Lower lobe of right lung (tissue), 2 donors: Measurements from ENCODE around the gene MAN2A1. TPM values are rescaled to one million over a fixed set of nuclear protein-coding genes. Genes with fewer than 3 reads are reported as not detected.

Experiments
- ATAC-seq, 2 donors: fragments of 200-7000 bp; cut with Tn5 transposase; one replicate each; pipeline ENCODE4 v1.9.1; 2020 to 2022; ENCODE audit warnings: mild to moderate bottlenecking in 2 of 2, moderate library complexity in 2 of 2
- DNase-seq: peaks from one replicate; pipeline ENCODE4 v3.0.0-alpha.2; 2020
- H3K27ac ChIP-seq: fragments of 200-600 bp; one replicate; pipeline ENCODE4 v1.8.0; 2022
- H3K27me3 ChIP-seq: fragments of 200-600 bp; one replicate; pipeline ENCODE4 v1.8.0; 2022; ENCODE audit warnings: low read depth
- H3K36me3 ChIP-seq: fragments of 200-600 bp; one replicate; pipeline ENCODE4 v1.8.0; 2022; ENCODE audit warnings: mild to moderate bottlenecking
- H3K4me1 ChIP-seq: fragments of 200-600 bp; one replicate; pipeline ENCODE4 v1.8.0; 2022
- H3K4me3 ChIP-seq: fragments of 200-600 bp; one replicate; pipeline ENCODE4 v1.8.0; 2022; ENCODE audit warnings: mild to moderate bottlenecking
- H3K9me3 ChIP-seq: fragments of 200-600 bp; one replicate; pipeline ENCODE4 v1.8.0; 2022
- intact Hi-C: fragments of 100-400 bp; cut with DNase I; formaldehyde crosslinking; loops from one replicate; pipeline ENCODE4 v1.11.0; 2022
- total RNA-seq: library from RNA; stranded (reverse); fragmentation: NEBNext Ultra II Directional; extraction: Animal tissue kit (Norgen Biotek cat#: 25700); gene quantifications from one replicate; pipeline ENCODE4 v1.2.1, GENCODE V29; 2021
- TF ChIP-seq, protein P1 (sequence below): fragments of 200-600 bp; IDR thresholded peaks from one replicate; pipeline ENCODE4 v1.8.0; 2022; ENCODE audit warnings: antibody characterized with exemption, mild to moderate bottlenecking
- donor health status: DM: no; HTN: yes; CAD: no; lungs with severe emphysema.

Gene MAN2A1
- total RNA-seq, 1 donor from 2014 or later: 42.9 TPM

DNA sequence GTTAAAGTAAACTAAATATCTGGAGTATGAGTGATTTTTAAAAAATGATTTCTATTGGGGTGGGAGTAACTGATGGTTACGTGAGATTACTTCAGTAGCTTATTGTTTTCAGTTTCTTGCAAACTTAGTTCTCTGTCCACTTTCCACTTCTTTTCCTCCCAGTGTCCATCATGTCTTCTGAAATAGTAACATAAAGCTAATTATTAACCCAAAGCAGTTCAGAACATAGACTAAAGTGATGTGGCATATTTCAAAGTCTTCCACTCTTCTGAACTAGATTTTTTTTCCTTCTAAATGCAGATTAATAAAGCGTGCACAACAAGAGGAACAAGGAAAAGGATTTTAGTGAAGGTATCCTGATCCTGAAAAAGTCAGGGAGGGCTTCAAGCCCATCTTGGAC lies 114.1 kb downstream of the MAN2A1 start:
- Histone ChIP-seq H3K4me3 (no peak overlapping the region), H3K27me3 (no peaks in the 10 kb centered on the region), H3K27ac (no peak overlapping the region), H3K4me1 (no peaks in the 10 kb centered on the region), H3K36me3 (no peaks in the 10 kb centered on the region), H3K9me3 (no peaks in the 10 kb centered on the region)
- DNase-seq: no peak
- TF ChIP-seq, protein P1, sequence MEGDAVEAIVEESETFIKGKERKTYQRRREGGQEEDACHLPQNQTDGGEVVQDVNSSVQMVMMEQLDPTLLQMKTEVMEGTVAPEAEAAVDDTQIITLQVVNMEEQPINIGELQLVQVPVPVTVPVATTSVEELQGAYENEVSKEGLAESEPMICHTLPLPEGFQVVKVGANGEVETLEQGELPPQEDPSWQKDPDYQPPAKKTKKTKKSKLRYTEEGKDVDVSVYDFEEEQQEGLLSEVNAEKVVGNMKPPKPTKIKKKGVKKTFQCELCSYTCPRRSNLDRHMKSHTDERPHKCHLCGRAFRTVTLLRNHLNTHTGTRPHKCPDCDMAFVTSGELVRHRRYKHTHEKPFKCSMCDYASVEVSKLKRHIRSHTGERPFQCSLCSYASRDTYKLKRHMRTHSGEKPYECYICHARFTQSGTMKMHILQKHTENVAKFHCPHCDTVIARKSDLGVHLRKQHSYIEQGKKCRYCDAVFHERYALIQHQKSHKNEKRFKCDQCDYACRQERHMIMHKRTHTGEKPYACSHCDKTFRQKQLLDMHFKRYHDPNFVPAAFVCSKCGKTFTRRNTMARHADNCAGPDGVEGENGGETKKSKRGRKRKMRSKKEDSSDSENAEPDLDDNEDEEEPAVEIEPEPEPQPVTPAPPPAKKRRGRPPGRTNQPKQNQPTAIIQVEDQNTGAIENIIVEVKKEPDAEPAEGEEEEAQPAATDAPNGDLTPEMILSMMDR: no peak
- ATAC-seq: no peak
- intact Hi-C loops: no loop called here

DNA sequence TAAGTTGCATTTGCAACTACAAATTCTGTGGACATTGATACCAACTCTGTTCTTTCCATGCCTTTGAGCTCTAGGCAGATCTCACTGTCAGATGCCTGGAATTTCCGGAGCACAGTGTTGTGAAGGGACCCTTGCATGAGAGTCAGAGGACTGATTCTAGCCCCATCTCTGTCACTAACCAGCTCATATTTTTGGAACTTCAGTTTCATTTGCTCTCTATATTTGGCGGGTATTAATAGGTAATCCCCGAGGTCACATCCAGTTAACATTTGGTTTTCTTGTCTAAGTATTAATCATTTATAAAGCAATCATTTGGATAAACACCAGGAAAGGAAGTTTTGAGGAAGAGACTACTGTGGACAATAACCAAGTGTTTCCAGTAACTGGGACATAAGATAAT lies 115.7 kb downstream of the MAN2A1 start:
- ATAC-seq (no peak), DNase-seq (no peak)
- H3K4me1 ChIP-seq: no peaks in the 10 kb centered on the region
- H3K9me3 ChIP-seq: no peaks in the 10 kb centered on the region
- H3K27ac ChIP-seq: no peak overlapping the region
- H3K27me3 ChIP-seq: no peaks in the 10 kb centered on the region
- H3K36me3 ChIP-seq: no peaks in the 10 kb centered on the region
- H3K4me3 ChIP-seq: no peak overlapping the region
- intact Hi-C loops: no loop called here
- TF ChIP-seq, protein P1: no peak

DNA sequence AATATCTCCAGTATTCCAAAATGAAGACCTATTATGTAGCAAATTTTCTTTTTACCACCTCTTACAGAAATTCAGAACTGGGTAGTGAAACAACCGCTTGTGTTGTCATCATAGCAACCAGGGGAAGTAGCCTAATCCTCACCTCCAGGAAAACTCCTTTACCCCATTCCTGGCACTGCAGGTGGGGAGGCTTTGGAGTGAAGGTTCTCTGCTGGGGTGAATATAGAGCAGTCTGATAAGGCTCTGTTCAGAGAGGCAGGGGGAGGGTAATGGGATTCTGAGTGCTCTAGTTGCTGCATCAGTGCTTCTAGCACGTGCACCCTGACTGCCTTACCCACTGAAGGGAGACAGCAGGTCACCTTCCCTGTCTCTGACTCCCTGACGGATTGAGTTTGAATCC lies 116.2 kb downstream of the MAN2A1 start:
- Histone ChIP-seq H3K9me3 (no peaks in the 10 kb centered on the region), H3K4me1 (no peaks in the 10 kb centered on the region), H3K36me3 (no peaks in the 10 kb centered on the region), H3K4me3 (no peak overlapping the region), H3K27ac (no peak overlapping the region), H3K27me3 (no peaks in the 10 kb centered on the region)
- intact Hi-C loops: no loop called here
- TF ChIP-seq, protein P1: no peak
- DNase-seq: no peak
- ATAC-seq: no peak

DNA sequence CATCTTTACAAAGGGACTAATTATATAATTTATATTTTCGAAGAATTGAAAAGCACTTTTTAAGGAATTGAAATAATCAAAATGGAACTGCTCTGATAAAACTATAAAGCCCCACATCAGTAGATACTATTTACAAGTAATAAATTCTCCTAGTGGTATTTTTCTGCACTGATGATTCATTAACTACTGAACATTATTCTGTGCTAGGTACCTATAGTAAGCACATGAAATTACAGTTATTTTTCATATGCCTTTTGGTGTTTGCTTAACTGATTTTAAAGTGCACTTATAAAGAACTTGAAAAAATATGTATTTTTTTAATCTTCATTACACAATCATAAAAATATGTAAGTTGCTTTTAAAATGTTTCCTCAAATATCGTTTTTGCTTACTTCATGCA lies 123.0 kb downstream of the MAN2A1 start:
- no peak for ATAC-seq
- no peak for DNase-seq
- Histone ChIP-seq H3K4me3 (no peak overlapping the region), H3K36me3 (peaks cover 14% of the 10 kb centered on the region), H3K9me3 (no peaks in the 10 kb centered on the region), H3K4me1 (no peaks in the 10 kb centered on the region), H3K27me3 (no peaks in the 10 kb centered on the region), H3K27ac (no peak overlapping the region)
- intact Hi-C loops: no loop called here
- TF ChIP-seq, protein P1: no peak

DNA sequence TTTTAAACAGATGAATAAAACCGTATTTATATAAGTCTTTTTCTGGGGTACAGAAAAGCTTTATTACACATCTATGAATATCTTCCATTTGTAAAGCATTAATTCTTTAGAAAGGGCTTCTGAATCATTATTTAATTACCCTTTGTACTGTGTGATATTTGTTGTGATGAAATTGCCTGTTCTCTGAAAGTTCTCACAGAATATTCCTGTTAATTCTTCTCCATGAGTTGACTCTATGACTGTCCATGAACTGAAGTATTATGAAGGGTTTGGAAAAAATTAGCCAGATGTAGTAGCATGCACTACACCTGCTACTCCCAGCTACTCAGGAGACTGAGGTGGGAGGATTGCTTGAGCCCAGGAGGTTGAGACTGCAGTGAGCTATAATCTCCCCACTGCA lies 127.0 kb downstream of the MAN2A1 start:
- intact Hi-C loops: no loop called here
- TF ChIP-seq, protein P1: no peak
- Histone ChIP-seq H3K36me3 (peaks cover 32% of the 10 kb centered on the region), H3K9me3 (no peaks in the 10 kb centered on the region), H3K4me1 (no peaks in the 10 kb centered on the region), H3K27ac (no peak overlapping the region), H3K27me3 (no peaks in the 10 kb centered on the region), H3K4me3 (no peak overlapping the region)
- no peak for ATAC-seq
- DNase-seq: no peak

DNA sequence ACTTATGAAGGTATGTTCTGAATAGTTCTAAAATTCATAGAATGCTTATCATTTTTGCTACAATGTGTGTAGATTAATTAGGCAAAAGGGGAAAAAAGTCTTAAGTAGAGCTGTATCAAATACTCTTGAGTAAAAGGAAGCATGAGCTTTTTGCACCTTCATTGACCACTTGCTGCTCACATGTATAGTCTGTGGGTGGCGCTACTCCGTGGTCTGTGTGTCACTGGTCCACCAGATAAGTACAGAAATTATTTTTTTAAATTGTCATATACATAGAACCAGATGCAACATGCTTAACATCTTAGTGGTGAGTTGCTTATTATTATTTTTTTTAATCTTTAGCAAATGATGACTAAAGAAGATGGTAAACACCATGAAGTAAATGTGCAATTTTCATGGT lies 130.2 kb downstream of the MAN2A1 start:
- Histone ChIP-seq H3K27me3 (no peaks in the 10 kb centered on the region), H3K4me1 (no peaks in the 10 kb centered on the region), H3K4me3 (no peak overlapping the region), H3K27ac (no peak overlapping the region), H3K9me3 (no peaks in the 10 kb centered on the region), H3K36me3 (peaks cover 39% of the 10 kb centered on the region)
- DNase-seq (no peak), ATAC-seq (no peak)
- intact Hi-C loops: no loop called here
- TF ChIP-seq, protein P1: no peak
